ENCODE data around the gene CNGA3.

CNGA3 gene

GRCh38 chr2:98311090-98311489, 35.2 kb upstream of the CNGA3 start:
- in situ Hi-C loops (cut with HindIII; ENCODE audit: low pct_ligation_motif_present, low sequenced_read_pairs), result no loop called here
- no peak overlapping the region for H3K4me3 ChIP-seq (ENCODE audit: low read depth, low read length)
- DNase-seq, result no peak
- H3K27me3 ChIP-seq (replicated peaks), result no peaks in the 10 kb centered on the region
- no peak overlapping the region for H3K27ac ChIP-seq
- TF ChIP-seq CTCF (IDR thresholded peaks at IDR 0.05; ENCODE audit: low read depth, low read length, missing control alignments), result no peak
- H3K36me3 ChIP-seq (replicated peaks), result no peaks in the 10 kb centered on the region

GRCh38 chr2:98311771-98312545, 34.3 kb upstream of the CNGA3 start:
- no peaks in the 10 kb centered on the region for H3K36me3 ChIP-seq (replicated peaks)
- in situ Hi-C loops (cut with HindIII; ENCODE audit: low pct_ligation_motif_present, low sequenced_read_pairs), result no loop called here
- TF ChIP-seq CTCF (IDR thresholded peaks at IDR 0.05; ENCODE audit: low read depth, low read length, missing control alignments), result peak; percentile 4
- no peaks in the 10 kb centered on the region for H3K27me3 ChIP-seq (replicated peaks)
- no peak overlapping the region for H3K4me3 ChIP-seq (ENCODE audit: low read depth, low read length)
- no peak for DNase-seq
- H3K27ac ChIP-seq, result no peak overlapping the region

GRCh38 chr2:98313492-98314250, 32.6 kb upstream of the CNGA3 start:
- in situ Hi-C loops (cut with HindIII; ENCODE audit: low pct_ligation_motif_present, low sequenced_read_pairs), result no loop called here
- Histone ChIP-seq H3K27me3 (replicated peaks) (no peaks in the 10 kb centered on the region), H3K4me3 (ENCODE audit: low read depth, low read length) (no peak overlapping the region), H3K36me3 (replicated peaks) (no peaks in the 10 kb centered on the region), H3K27ac (no peak overlapping the region)
- DNase-seq, result no peak
- TF ChIP-seq CTCF (IDR thresholded peaks at IDR 0.05; ENCODE audit: low read depth, low read length, missing control alignments), result no peak

GRCh38 chr2:98314251-98314650, 32.0 kb upstream of the CNGA3 start:
- no peaks in the 10 kb centered on the region for H3K36me3 ChIP-seq (replicated peaks)
- in situ Hi-C loops (cut with HindIII; ENCODE audit: low pct_ligation_motif_present, low sequenced_read_pairs), result no loop called here
- H3K27ac ChIP-seq, result no peak overlapping the region
- no peak for TF ChIP-seq CTCF (IDR thresholded peaks at IDR 0.05; ENCODE audit: low read depth, low read length, missing control alignments)
- no peaks in the 10 kb centered on the region for H3K27me3 ChIP-seq (replicated peaks)
- DNase-seq, result no peak
- H3K4me3 ChIP-seq (ENCODE audit: low read depth, low read length), result no peak overlapping the region

- H3K4me3 ChIP-seq (ENCODE audit: low read depth, low read length), result no peak overlapping the region
- no peak for DNase-seq
- in situ Hi-C loops (cut with HindIII; ENCODE audit: low pct_ligation_motif_present, low sequenced_read_pairs), result no loop called here
- TF ChIP-seq CTCF (IDR thresholded peaks at IDR 0.05; ENCODE audit: low read depth, low read length, missing control alignments), result no peak
- no peak overlapping the region for H3K27ac ChIP-seq
- no peaks in the 10 kb centered on the region for H3K27me3 ChIP-seq (replicated peaks)
- H3K36me3 ChIP-seq (replicated peaks), result no peaks in the 10 kb centered on the region
These were observed 30.3 kb upstream of the CNGA3 start for GRCh38 chr2:98315957-98316356.
